MCF 10A (cell line): ENCODE results near the gene NME5. TPM values are rescaled to one million over a fixed set of nuclear protein-coding genes. Genes with fewer than 3 reads are reported as not detected.

Source experiments
- BruUV-seq: library from RNA; stranded (reverse); fragments of 400-500 nt; replicated peaks from 2 replicates; lab custom pipeline; 2021; lab: Mats Ljungman, UMichigan
- CTCF ChIA-PET: fragments of 300-600 bp; sonication (Branson Sonifier 250); formaldehyde crosslinking; extraction: SDS; loops from one replicate; lab custom pipeline; 2021; ENCODE audit warnings: antibody characterized with exemption, inconsistent platforms; lab: Yijun Ruan, JAX
- POLR2A ChIA-PET: fragments of 300-600, 350-650 bp; sonication (Branson Sonifier 250); formaldehyde crosslinking; extraction: SDS; loops from one replicate; lab custom pipeline; 2020; ENCODE audit warnings: antibody characterized with exemption, inconsistent platforms; lab: Yijun Ruan, JAX
- DNase-seq: peaks from one replicate; pipeline ENCODE4 v3.0.0-alpha.2; 2018; ENCODE audit not compliant: unreplicated experiment
- H3K27ac Mint-ChIP-seq: one replicate; pipeline ENCODE4 v1.8.0; 2022; ENCODE audit warnings: mild to moderate bottlenecking, low read depth, mixed read lengths; ENCODE audit not compliant: unreplicated experiment
- H3K27me3 Mint-ChIP-seq: one replicate; pipeline ENCODE4 v1.8.0; 2022; ENCODE audit warnings: mixed read lengths; ENCODE audit not compliant: insufficient read depth, unreplicated experiment
- H3K36me3 Mint-ChIP-seq: one replicate; pipeline ENCODE4 v1.8.0; 2022; ENCODE audit warnings: mild to moderate bottlenecking, moderate library complexity, mixed read lengths; ENCODE audit not compliant: insufficient read depth, unreplicated experiment
- H3K4me1 Mint-ChIP-seq: one replicate; pipeline ENCODE4 v1.8.0; 2022; ENCODE audit warnings: mixed read lengths; ENCODE audit not compliant: insufficient read depth, unreplicated experiment
- H3K4me3 Mint-ChIP-seq: one replicate; pipeline ENCODE4 v1.8.0; 2022; ENCODE audit warnings: mild to moderate bottlenecking, moderate library complexity, mixed read lengths; ENCODE audit not compliant: unreplicated experiment
- H3K9me3 Mint-ChIP-seq: one replicate; pipeline ENCODE4 v1.8.0; 2022; ENCODE audit warnings: mixed read lengths; ENCODE audit not compliant: unreplicated experiment
- intact Hi-C: fragments of 100-400 bp; cut with micrococcal nuclease; formaldehyde crosslinking; loops from 2 replicates; pipeline ENCODE4 v1.14.1; 2022
- total RNA-seq: library from RNA; stranded (reverse); gene quantifications from 2 replicates; pipeline ENCODE4 v1.2.3, GENCODE V29; 2022
- TF ChIP-seq, protein P1 (sequence below): fragments of 200-600 bp; IDR thresholded peaks from one replicate; pipeline ENCODE4 v1.8.0; 2022; ENCODE audit warnings: antibody characterized with exemption, mild to moderate bottlenecking; ENCODE audit not compliant: unreplicated experiment

Gene NME5
- total RNA-seq, 1 experiment from 2014 or later: not detected

DNA sequence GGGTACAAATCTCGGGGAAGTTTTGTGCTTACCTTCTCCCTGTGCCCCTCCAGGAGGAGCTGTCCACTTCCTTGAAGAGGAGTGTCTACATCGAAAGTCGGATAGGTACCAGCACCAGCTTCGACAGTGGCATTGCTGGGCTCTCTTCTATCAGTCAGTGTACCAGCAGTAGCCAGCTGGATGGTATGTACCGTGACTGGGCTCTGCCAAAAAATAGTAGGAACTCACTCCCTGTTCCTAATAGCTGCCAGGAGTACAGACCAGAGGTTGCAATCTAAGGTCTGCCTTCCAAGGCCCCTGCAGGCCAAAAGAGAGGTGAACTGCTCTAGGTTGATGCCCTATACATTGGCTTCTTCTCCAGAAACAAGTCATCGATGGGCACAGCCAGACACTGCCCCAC lies 43.6 kb upstream of the NME5 start:
- Mint-ChIP-seq H3K36me3 (peaks cover 49% of the 10 kb centered on the region), H3K27me3 (no peaks in the 10 kb centered on the region), H3K4me1 (peaks cover 14% of the 10 kb centered on the region), H3K27ac (no peak overlapping the region), H3K4me3 (no peak overlapping the region), H3K9me3 (no peaks in the 10 kb centered on the region)
- intact Hi-C loops: no loop called here
- TF ChIP-seq, protein P1, sequence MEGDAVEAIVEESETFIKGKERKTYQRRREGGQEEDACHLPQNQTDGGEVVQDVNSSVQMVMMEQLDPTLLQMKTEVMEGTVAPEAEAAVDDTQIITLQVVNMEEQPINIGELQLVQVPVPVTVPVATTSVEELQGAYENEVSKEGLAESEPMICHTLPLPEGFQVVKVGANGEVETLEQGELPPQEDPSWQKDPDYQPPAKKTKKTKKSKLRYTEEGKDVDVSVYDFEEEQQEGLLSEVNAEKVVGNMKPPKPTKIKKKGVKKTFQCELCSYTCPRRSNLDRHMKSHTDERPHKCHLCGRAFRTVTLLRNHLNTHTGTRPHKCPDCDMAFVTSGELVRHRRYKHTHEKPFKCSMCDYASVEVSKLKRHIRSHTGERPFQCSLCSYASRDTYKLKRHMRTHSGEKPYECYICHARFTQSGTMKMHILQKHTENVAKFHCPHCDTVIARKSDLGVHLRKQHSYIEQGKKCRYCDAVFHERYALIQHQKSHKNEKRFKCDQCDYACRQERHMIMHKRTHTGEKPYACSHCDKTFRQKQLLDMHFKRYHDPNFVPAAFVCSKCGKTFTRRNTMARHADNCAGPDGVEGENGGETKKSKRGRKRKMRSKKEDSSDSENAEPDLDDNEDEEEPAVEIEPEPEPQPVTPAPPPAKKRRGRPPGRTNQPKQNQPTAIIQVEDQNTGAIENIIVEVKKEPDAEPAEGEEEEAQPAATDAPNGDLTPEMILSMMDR: no peak
- no TSS peak for BruUV-seq
- POLR2A ChIA-PET: interaction anchor here (1.3 kb wide), 1 partner anchor 30 kb away, joined by 3 read pairs; no protein-coding TSS in a partner anchor
- CTCF ChIA-PET: interaction anchor here (1.7 to 2.1 kb wide), 2 partner anchors 40 to 229 kb away, joined by 6 to 8 read pairs; no protein-coding TSS in a partner anchor
- no peak for DNase-seq

DNA sequence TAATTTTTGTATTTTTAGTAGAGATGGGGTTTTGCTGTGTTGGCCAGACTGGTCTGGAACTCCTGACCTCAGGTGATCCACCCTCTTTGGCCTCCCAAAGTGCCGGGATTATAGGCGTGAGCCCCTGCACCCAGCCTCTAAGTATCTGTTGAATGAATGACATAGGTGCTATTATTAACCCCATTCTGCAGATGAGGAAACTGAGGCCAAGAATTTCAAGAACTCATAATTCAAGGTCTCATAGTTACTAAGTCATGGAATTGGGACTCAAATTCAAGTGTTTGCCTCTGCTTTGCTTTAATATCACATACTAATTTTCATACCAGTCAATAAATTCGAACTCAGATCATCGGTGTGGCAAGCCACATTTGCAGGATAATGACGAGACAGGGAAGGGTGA lies 41.6 kb upstream of the NME5 start:
- ChIA-PET POLR2A (interaction anchor here (1.4 to 4.6 kb wide), 5 partner anchors 21 to 362 kb away, joined by 3 to 62 read pairs (median 21); partner anchors contain the start of genes CDC23, ETF1 and KDM3B), CTCF (interaction anchor here (0.6 to 3.0 kb wide), 22 partner anchors 7 to 1120 kb away, joined by 3 to 18 read pairs (median 4); partner anchors contain the start of gene KDM3B)
- peaks cover 54% of the 10 kb centered on the region for H3K36me3 Mint-ChIP-seq
- H3K27ac Mint-ChIP-seq: no peak overlapping the region
- intact Hi-C loops: loop anchor here (1.0 kb wide), 4 partner anchors 102 to 323 kb away; no protein-coding TSS in a partner anchor
- TF ChIP-seq, protein P1: no peak
- H3K4me3 Mint-ChIP-seq: no peak overlapping the region
- no peak for DNase-seq
- no peaks in the 10 kb centered on the region for H3K9me3 Mint-ChIP-seq
- H3K27me3 Mint-ChIP-seq: no peaks in the 10 kb centered on the region
- H3K4me1 Mint-ChIP-seq: peaks cover 14% of the 10 kb centered on the region
- BruUV-seq: no TSS peak

DNA sequence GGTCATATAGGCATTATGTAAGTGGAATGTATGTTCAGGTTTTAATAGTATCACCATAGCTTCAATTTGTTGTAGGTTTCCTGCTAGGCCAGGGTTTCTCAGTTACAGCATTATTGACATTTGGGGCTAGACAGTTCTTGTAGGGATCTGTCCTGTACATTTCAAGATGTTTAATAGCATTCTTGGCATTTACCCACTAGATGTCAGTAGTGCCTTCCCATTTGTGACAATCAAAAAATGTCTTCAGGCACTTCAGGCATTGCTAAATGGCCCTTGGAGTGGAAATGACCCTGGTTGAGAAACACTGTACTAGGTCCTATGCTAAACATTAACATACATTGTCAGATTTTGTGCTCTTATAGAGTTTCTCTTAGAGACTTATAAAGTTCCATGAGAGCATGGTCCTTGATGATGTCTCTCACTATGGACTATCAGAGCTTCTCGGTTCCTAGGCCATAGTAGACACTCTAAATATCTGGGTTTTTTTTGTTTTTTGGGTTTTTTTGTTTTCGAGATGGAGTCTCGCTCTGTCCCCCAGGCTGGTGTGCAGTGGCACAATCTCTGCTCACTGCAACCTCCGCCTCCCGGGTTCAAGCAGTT lies 41.1 kb upstream of the NME5 start:
- BruUV-seq: no TSS peak
- H3K4me1 Mint-ChIP-seq: peaks cover 14% of the 10 kb centered on the region
- peaks cover 54% of the 10 kb centered on the region for H3K36me3 Mint-ChIP-seq

More for the DNA sequence above, 41.1 kb upstream of the NME5 start:
- Mint-ChIP-seq H3K27me3 (no peaks in the 10 kb centered on the region), H3K9me3 (no peaks in the 10 kb centered on the region), H3K27ac (no peak overlapping the region), H3K4me3 (no peak overlapping the region)
- DNase-seq: peak; percentile 94
- TF ChIP-seq, protein P1: peak; percentile 65
- intact Hi-C loops: loop anchor here (1.0 kb wide), 4 partner anchors 103 to 324 kb away; no protein-coding TSS in a partner anchor
- POLR2A ChIA-PET: interaction anchor here (0.5 to 4.6 kb wide), 14 partner anchors 8 to 1414 kb away, joined by 3 to 62 read pairs (median 3); partner anchors contain the start of genes CDC23, ETF1 and KDM3B
- CTCF ChIA-PET: interaction anchor here (0.6 to 3.0 kb wide), 36 partner anchors 8 to 1121 kb away, joined by 3 to 18 read pairs (median 3); partner anchors contain the start of genes HSPA9 and KDM3B
